HepG2 (cell line): Measurements from ENCODE around the gene ATRAID. TPM values are rescaled to one million over a fixed set of nuclear protein-coding genes. Genes with fewer than 3 reads are reported as not detected.

Source experiments
- DZIP1 ChIP-seq: sonication (generic); formaldehyde crosslinking; IDR thresholded peaks from 2 replicates; pipeline ENCODE4 v1.5.0; 2020; ENCODE audit warnings: mild to moderate bottlenecking, missing genetic modification reagents
- KLF6 ChIP-seq: IDR thresholded peaks from 2 replicates; pipeline ENCODE4 v1.8.0; 2016; ENCODE audit warnings: missing biosample characterization, missing genetic modification reagents
- MLXIP ChIP-seq: sonication (generic); formaldehyde crosslinking; IDR thresholded peaks from 2 replicates; pipeline ENCODE4 v1.9.0; 2021; ENCODE audit warnings: missing genetic modification reagents, borderline replicate concordance
- SNAPC4 ChIP-seq: sonication (generic); formaldehyde crosslinking; IDR thresholded peaks from 2 replicates; pipeline ENCODE4 v1.4.0; 2020; ENCODE audit warnings: mild to moderate bottlenecking, missing genetic modification reagents
- ZFP36 ChIP-seq: fragments of 150-350 bp; IDR thresholded peaks from 2 replicates; pipeline ENCODE4 v1.6.1; 2018; ENCODE audit warnings: borderline replicate concordance, low read length, low read depth; ENCODE audit not compliant: partially characterized antibody
- ZNF557 ChIP-seq: sonication (generic); formaldehyde crosslinking; IDR thresholded peaks from 2 replicates; pipeline ENCODE4 v1.4.0; 2020; ENCODE audit warnings: missing genetic modification reagents
- polyA plus RNA-seq, 8 experiments: library from polyadenylated mRNA; depleted of rRNA in 3 of 8; stranded (reverse) in 7 of 8; unstranded in 1 of 8; fragments of >200 nt; fragmentation: Illumina TruSeq in 4 of 8; extraction: Trizol in 4 of 8; gene quantifications; 2 replicates each; pipeline versions ENCODE4 v1.2.1 to v1.2.3, GENCODE V29; 2011 to 2016; ENCODE audit warnings: low read depth in 4 of 8, missing spikeins in 1 of 8, mixed read lengths in 1 of 8; ENCODE audit not compliant: insufficient read depth in 1 of 8
- total RNA-seq, 5 experiments: library from RNA; depleted of rRNA; stranded (reverse); fragments of >200 nt; fragmentation: Illumina TruSeq; extraction: Trizol; gene quantifications; 2 replicates each; pipeline ENCODE4 v1.2.3, GENCODE V29; 2016; ENCODE audit warnings: low read depth in 1 of 5

ATRAID gene
- total and polyA plus RNA-seq, 2 of the 13 experiments (the other 11 are each of a cell fraction or from before 2014, with no cell fraction given) = 207 to 382 TPM

GRCh38 chr2:27251766-27252165 lies 39.9 kb downstream of the ATRAID start (continued):
- TF ChIP-seq DZIP1 (no peak), ZNF557 (CRISPR knock-in tag) (no peak), KLF6 (CRISPR knock-in tag) (no peak), MLXIP (CRISPR knock-in tag) (no peak), ZFP36 (no peak), SNAPC4 (CRISPR knock-in tag) (no peak)
- TF ChIP-seq, all 625 proteins: peak for 0
